Measurements from ENCODE around the gene SULT1C2.
"Not testable (repeated sequence)": the region's sequence is repeated elsewhere in the genome, so short reads cannot be mapped to it uniquely, and the experiment has no call there.

Gene SULT1C2

DNA sequence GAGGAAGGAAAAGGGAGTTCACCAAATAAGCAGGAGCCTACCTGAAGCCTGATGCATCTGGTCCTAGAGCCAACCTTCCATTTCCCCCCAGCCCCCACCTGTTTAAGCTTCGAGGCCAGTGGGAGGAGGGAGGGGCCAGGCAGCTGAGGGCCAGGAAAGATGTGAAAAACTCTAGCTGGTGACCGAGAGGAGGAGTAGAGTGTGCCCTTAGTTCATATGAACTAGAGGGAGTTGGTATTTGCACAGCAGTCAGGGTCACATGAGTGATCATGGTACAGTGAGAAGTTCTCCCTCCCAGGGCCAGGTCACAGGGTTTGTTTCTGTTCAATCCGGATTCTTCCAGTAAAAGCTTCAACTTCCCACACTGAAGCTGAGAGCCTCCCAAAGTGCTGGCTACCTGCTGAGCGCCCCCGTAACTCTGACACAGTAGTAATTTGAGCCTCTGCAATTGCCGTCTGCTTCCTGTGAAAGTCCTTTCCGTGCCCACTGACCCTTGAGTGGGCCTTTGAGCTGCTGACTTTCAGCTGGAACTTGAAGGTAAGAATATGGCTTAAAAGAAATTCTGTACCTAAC lies at the start of gene SULT1C2:
Gene SULT1C2, plus strand, starts transcription at position 362 of the 573 bp plus-strand sequence. CDS start 4,773 bp downstream, outside the sequence.
- intact Hi-C loops (cut with DNase I), result no loop called here
- DNase-seq, result peak in 4 of 42 donors; percentile 2 to 43 (median 10)

DNA sequence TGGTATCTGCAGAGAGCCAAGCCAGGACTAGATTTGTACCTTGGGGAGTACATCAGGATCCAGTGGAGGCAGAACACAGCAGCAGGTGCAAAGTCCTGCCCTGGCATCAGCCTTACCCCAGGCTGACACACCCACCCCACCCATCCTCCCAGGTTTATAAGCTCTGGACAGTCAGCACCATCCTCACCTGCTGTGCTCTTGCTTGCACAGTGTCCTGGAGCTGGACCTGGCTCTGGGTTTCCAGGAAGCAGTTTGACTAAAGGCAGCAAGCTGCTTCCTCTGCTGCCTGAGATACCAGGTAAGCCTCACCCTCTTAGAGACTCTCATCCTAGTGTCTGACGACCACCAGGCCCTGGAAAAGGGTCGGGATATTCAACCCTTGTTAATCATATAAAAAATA lies 48.9 kb upstream of the SULT1C2 start, which contains the start of gene SULT1C3:
Gene SULT1C3, plus strand, starts transcription at position 183 of the 400 bp plus-strand sequence. CDS start 7,227 bp downstream, outside the sequence.
- intact Hi-C loops (cut with DNase I), result no loop called here
- DNase-seq, result no peak

DNA sequence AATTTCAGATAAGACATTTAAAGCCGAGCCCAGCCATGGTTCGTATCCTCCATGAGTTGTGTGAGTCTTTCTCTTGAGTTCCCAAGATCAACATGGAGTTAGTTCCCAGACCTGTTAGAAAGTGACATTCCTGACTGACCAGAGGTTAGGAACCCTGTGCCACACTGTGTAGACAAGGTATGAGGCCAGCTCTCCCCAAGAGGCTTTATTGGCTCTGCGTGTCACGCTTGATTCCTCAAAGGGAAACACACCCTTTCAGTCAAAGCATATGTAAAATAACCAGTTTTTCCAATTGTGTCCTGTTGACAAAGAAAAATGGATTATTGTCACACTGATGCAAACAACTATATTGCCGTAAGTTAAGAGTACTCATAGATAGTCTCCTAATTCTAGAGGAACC lies 47.7 kb upstream of the SULT1C2 start:
- intact Hi-C loops (cut with DNase I), result no loop called here
- no peak for DNase-seq

DNA sequence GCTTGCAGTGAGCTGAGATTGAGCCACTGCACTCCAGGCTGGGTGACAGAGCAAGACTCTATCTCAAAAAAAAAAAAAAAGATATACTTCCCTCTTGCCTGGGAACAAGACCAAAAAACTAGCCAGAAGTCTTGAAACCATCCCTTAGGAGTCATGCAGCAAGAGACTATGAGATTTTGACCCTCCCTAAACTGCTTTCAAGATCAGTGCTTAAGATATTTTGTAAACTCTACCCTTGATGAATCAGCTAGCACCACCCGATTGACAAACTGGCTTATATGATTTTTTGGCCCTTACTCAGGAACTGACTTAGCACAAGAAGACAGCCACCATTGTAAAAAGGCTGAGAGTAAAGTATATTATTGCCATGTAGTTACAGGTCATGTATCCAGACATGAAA lies 45.1 kb upstream of the SULT1C2 start:
- DNase-seq, result no peak
- intact Hi-C loops (cut with DNase I), result no loop called here

DNA sequence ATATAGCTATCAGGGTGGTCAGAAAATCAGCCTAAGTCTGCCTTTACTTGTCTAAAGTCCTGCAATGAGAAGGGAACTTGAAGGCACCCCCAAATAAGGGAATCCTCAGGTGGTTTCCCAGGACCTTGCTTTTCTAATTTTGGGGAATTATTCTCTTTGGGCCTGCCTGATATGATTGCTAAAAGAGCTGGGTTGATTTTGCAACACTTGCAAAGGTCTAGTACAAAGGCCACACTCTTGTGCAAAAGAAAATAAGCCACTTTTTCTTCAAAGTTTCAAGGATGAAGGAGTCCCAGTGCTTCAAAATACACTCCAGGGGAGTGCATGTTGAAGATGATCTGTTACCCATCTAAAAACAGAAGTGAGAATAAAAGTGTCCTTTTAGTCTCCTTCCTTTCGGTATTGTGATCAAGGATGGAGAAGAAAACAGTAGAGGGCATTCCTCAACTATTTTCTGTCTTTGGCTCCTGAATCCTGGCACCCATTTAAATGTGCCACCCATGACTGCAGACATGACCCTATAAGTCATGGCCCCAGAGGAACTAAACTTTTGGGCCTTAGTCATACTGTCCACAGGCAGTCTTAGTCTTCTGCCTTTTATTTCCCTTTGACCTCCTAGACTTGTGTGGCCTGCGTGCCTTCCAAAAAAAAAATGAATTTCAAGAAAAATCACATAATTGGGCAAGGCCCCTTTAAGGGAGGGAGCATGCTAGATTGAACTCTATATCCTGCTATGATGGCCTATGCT lies 43.9 kb upstream of the SULT1C2 start:
- DNase-seq, result no peak
- intact Hi-C loops (cut with DNase I), result no loop called here

- intact Hi-C loops (cut with DNase I), result no loop called here
- no peak for DNase-seq
Measured at GRCh38 chr2:108253106-108253505, 35.6 kb upstream of the SULT1C2 start.

DNA sequence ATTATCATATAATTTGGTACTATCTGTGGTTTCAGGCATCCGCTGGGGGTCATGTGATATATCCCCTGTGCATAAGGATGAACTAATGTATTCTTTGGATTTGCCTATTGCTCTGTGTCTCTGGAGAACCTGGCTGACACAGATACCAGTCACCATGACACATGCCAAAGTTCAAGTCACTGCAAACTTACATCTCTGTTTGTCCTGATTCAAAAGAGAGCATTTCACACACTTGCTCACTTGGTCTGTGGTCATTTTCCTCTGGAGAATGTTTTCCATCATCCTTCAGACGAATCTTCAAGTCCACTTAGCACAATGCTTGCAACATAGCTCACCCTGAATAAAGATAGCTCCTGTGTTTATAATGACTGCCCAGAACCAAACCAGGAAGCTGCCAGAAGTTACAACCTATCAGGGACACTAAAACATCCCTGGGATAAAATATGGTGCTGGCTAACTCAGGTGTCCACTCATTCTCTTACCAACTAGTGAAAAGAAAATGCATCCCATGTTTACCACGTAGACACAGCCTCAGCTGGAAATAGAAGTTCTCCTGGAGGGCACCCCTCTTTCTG lies 30.9 kb upstream of the SULT1C2 start:
- DNase-seq, result no peak
- intact Hi-C loops (cut with DNase I), result no loop called here

DNA sequence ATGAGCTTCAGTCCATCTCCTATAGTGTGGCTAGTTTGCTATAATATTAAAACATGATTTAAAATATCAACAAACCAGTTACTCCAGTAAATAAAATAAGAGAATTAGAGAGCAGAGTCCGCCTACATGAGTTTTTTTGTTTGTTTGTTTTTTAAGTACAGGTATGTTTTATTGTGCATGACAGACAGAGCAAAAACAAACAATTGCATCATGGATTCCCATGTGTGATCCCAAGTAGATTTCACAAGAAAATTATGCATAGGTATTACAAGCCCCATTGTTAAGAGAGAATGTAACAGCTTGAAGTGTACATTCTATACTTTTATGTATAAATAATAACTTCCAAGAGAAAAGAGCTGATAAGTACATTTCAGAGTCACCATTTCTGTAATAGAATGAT lies 27.9 kb upstream of the SULT1C2 start:
- intact Hi-C loops (cut with DNase I), result no loop called here
- DNase-seq, result no peak

- intact Hi-C loops (cut with DNase I), result no loop called here
- DNase-seq, result no peak
Measured at GRCh38 chr2:108262036-108262435, 26.7 kb upstream of the SULT1C2 start.

DNA sequence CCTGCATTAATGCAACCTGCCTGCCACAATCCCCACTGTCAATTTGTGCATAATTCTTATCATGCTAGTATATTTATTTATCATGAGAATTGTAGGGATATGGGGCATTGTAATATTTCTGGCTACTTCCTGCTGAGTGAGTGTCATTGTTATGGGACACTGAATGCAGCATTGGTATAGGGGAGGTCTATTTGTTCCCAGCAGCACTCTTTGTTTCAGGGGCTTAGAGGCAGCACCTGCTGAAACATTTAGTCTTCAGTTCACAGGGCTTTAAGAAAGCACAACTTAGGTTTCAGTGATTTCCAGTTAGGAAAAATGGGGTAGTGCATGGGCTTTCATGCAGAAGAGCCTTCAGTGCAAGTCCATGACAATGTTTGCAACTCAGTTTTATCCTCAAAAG lies 25.3 kb upstream of the SULT1C2 start:
- intact Hi-C loops (cut with DNase I), result no loop called here
- DNase-seq, result no peak

- no peak for DNase-seq
- intact Hi-C loops (cut with DNase I), result no loop called here
Measured at GRCh38 chr2:108266218-108266617, 22.5 kb upstream of the SULT1C2 start.

GRCh38 chr2:108267101-108267500 lies 21.6 kb upstream of the SULT1C2 start:
- DNase-seq, result peak in 4 of 42 donors; percentile 7 to 26 (median 18)
- intact Hi-C loops (cut with DNase I), result no loop called here

DNA sequence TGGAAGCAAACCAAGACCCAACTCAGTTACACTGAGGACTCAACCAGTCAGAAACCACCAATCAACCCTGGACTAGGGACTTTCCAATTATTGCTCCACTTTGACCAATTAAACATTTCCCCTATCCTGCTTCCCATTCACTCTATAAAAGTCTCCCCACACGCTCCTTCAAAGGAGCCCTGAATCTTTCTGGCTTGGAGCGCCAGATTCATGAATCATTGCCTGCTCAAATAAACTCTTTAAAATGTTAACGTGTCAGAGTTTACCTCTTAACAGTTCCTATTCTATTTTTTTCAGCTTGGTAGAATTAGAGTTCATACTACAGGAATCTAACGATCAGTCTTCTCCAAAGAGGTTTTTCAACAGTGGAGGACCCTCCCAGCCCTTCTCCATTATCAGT lies 20.7 kb upstream of the SULT1C2 start:
- DNase-seq, result peak in 2 of 42 donors; percentile 11 to 36
- intact Hi-C loops (cut with DNase I), result no loop called here

DNA sequence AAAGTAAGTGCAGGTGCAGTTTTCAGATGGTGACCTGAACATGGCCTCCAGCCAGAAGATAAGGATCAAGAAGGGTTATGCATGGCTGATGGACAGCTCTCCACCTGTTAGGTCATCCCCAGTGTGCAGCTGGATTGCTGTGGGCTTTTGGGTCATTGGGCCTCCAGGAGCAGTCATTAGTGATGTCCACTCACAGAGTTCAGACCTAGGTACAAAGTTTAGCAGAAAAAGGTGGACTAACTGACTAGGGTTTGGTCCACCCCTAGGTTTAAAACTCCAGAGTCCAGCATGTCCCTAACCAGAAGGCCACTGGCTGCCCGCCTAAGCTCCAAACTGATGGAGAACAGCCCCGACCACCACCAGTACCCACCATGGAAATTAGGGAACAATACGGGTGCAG lies 18.3 kb upstream of the SULT1C2 start:
- intact Hi-C loops (cut with DNase I), result no loop called here
- no peak for DNase-seq

- no peak for DNase-seq
- intact Hi-C loops (cut with DNase I), result no loop called here
Measured at GRCh38 chr2:108270768-108271506, 17.8 kb upstream of the SULT1C2 start.

DNA sequence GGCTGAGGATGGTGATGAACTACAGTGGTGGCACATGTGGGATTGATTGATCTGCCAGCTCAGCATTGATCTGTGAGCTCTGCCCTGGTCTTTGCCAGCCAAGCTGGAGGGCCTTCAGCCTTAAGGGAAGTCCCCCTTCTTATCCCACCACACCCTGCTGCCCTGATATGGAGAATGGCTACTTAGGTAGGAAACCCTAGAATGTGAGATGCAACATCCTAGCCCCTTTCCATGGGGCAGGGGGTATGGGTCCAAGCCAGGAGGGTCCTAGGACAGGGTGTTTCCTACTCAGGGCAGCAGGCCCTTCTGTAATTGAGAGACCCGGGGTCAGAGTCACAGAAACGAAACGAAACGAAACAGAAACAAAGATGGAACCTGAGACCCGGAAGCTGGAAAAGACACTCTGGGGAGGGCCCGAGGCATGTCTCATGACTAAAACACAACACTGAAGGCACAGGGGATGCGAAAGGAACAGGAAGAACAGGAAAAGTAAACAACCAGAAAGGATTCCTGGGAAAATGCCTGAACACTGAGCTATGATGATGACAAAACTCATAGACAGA lies 16.9 kb upstream of the SULT1C2 start:
- DNase-seq, result no peak
- intact Hi-C loops (cut with DNase I), result no loop called here

DNA sequence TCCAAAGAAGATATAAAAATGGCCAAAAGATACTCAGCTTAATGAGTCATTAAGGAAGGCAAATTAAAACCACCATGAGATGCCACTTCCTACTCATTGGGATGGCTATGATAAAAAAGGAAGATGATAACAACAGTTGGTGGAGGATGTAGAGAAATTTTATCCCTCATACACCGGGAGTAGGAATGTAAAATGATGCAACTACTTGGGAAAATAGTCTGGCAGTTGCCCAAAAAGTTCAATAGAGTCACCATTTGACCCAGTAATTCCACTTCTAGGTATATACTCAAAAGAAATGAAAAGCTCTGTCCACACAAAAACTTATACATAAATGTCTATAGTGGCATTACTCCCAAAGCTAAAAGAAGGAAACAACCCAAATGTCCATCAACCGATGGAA lies 10.1 kb upstream of the SULT1C2 start:
- intact Hi-C loops (cut with DNase I), result no loop called here
- no peak for DNase-seq

DNA sequence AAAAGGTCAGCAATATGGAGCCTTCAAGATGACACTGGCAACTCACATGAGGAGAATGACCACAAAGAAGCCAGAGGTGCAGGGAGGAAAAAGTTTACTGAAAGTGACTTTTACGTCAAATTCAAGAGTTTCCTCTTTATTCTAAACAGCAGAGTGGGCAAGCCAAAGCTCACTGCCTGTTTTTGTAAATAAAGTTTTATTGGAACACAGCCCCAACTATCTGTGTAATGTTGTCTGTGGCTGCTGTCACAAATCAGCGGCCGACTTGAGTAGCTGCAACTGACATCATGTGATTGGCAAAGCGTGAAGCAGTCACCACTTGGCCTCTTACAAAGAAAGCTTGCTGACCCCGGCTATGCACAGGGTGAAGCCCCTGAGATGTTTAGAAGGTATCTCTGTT lies 9.2 kb upstream of the SULT1C2 start:
- DNase-seq, result no peak
- intact Hi-C loops (cut with DNase I), result no loop called here

DNA sequence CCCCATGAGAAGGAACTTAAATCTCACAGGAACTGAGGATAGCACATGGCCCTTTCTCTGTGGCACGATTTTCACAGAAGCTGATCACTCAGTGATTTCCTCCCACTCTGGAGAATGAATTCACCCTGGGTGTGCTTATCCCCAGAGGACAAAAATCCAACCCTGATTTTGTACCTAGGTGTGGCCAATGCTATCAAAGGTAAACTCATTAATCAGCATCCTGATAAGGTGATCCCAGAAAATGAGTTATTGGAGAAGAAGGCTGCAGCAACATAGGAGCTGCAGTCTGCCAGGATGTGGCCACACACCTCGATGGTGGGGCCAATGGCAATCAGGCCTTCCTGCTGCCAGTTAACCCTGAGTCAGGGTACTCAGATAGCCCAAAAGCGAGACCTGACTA lies 8.2 kb upstream of the SULT1C2 start:
- DNase-seq, result no peak
- intact Hi-C loops (cut with DNase I), result no loop called here

GRCh38 chr2:108284566-108284965 lies 4.1 kb upstream of the SULT1C2 start:
- peak in 1 of 42 donors; percentile 14 for DNase-seq
- intact Hi-C loops (cut with DNase I), result not testable (repeated sequence)

Data from head of caudate nucleus (tissue), 42 donors.